HepG2 (cell line): ENCODE data around the gene CCL16. TPM values are rescaled to one million over a fixed set of nuclear protein-coding genes. Genes with fewer than 3 reads are reported as not detected.
A peak's percentile ranks its signal among the peaks of the same experiment; 100 is the strongest.

Experiments used
- AHR ChIP-seq: IDR thresholded peaks from 2 replicates; pipeline ENCODE4 v1.6.1; 2018; ENCODE audit warnings: missing genetic modification reagents, missing compliant biosample characterization
- BCL6 ChIP-seq: IDR thresholded peaks from 2 replicates; pipeline ENCODE4 v1.6.1; 2016; ENCODE audit warnings: missing genetic modification reagents, missing compliant biosample characterization
- CHCHD3 ChIP-seq: sonication (generic); formaldehyde crosslinking; IDR thresholded peaks from 2 replicates; pipeline ENCODE4 v1.8.0; 2022; ENCODE audit warnings: mild to moderate bottlenecking, missing genetic modification reagents, moderate library complexity
- CREB1 ChIP-seq, 2 experiments: fragments of 450-650 bp in 1 of 2; IDR thresholded peaks; 2 replicates each; pipeline ENCODE4 v1.6.1; 2016 to 2017; ENCODE audit warnings: control low read depth in 1 of 2, mild to moderate bottlenecking in 1 of 2, missing compliant biosample characterization in 1 of 2, missing genetic modification characterization in 1 of 2
- HDAC2 ChIP-seq: sonication (generic); formaldehyde crosslinking; IDR thresholded peaks from 2 replicates; pipeline ENCODE4 v1.4.0; 2020; ENCODE audit warnings: missing genetic modification reagents
- HNF4G ChIP-seq, 2 experiments: sonication (generic) in 1 of 2; formaldehyde crosslinking in 1 of 2; IDR thresholded peaks; 2 replicates each; pipeline versions ENCODE4 v1.4.0 to v1.6.1; 2011 to 2020; ENCODE audit warnings: borderline replicate concordance in 2 of 2, low read depth in 2 of 2, mild to moderate bottlenecking in 2 of 2, low read length in 1 of 2, missing genetic modification reagents in 1 of 2, moderate library complexity in 1 of 2
- JUNB ChIP-seq: sonication (generic); formaldehyde crosslinking; IDR thresholded peaks from 2 replicates; pipeline ENCODE4 v1.8.0; 2022; ENCODE audit warnings: missing genetic modification reagents, mild to moderate bottlenecking, borderline replicate concordance
- KDM4B ChIP-seq: sonication (generic); formaldehyde crosslinking; IDR thresholded peaks from 2 replicates; pipeline ENCODE4 v1.4.0; 2020; ENCODE audit warnings: missing genetic modification reagents
- NFATC3 ChIP-seq: sonication (generic); formaldehyde crosslinking; IDR thresholded peaks from 2 replicates; pipeline ENCODE4 v1.5.1; 2020; ENCODE audit warnings: mild to moderate bottlenecking, missing genetic modification reagents
- NR2F6 ChIP-seq, 2 experiments: IDR thresholded peaks; 2 replicates each; pipeline ENCODE4 v1.6.1; 2016; ENCODE audit warnings: antibody characterized with exemption in 1 of 2, mild to moderate bottlenecking in 1 of 2
- NR3C1 ChIP-seq: sonication (generic); formaldehyde crosslinking; IDR thresholded peaks from 2 replicates; pipeline ENCODE4 v1.4.0; 2020; ENCODE audit warnings: missing genetic modification reagents
- REPIN1 ChIP-seq: sonication (generic); formaldehyde crosslinking; IDR thresholded peaks from 2 replicates; pipeline ENCODE4 v1.8.0; 2022; ENCODE audit warnings: missing genetic modification reagents, low read depth, mild to moderate bottlenecking, borderline replicate concordance
- USF2 ChIP-seq, 2 experiments: sonication (generic) in 1 of 2; formaldehyde crosslinking in 1 of 2; IDR thresholded peaks; 2 replicates each; pipeline versions ENCODE4 v1.5.1 to v1.6.1; 2011 to 2020; ENCODE audit warnings: borderline replicate concordance in 1 of 2, low read depth in 1 of 2, low read length in 1 of 2, mild to moderate bottlenecking in 1 of 2, missing genetic modification reagents in 1 of 2, moderate library complexity in 1 of 2
- ZBTB8A ChIP-seq: sonication (generic); formaldehyde crosslinking; IDR thresholded peaks from 2 replicates; pipeline ENCODE4 v1.4.0; 2020; ENCODE audit warnings: mild to moderate bottlenecking, low read depth, missing genetic modification reagents, borderline replicate concordance
- ZNF264 ChIP-seq: sonication (generic); formaldehyde crosslinking; IDR thresholded peaks from 2 replicates; pipeline ENCODE4 v1.4.0; 2020; ENCODE audit warnings: missing genetic modification reagents
- ZNF282 ChIP-seq: fragments of 450-650 bp; IDR thresholded peaks from 2 replicates; pipeline ENCODE4 v1.6.1; 2018; ENCODE audit not compliant: partially characterized antibody
- ZNF549 ChIP-seq: sonication (generic); formaldehyde crosslinking; IDR thresholded peaks from 2 replicates; pipeline ENCODE4 v1.5.0; 2020; ENCODE audit warnings: missing genetic modification reagents
- ZNF777 ChIP-seq: sonication (generic); formaldehyde crosslinking; IDR thresholded peaks from 2 replicates; pipeline ENCODE4 v1.4.0; 2020; ENCODE audit warnings: missing genetic modification reagents
- polyA plus RNA-seq, 8 experiments: library from polyadenylated mRNA; depleted of rRNA in 3 of 8; stranded (reverse) in 7 of 8; unstranded in 1 of 8; fragments of >200 nt; fragmentation: Illumina TruSeq in 4 of 8; extraction: Trizol in 4 of 8; gene quantifications; 2 replicates each; pipeline versions ENCODE4 v1.2.1 to v1.2.3, GENCODE V29; 2011 to 2016; ENCODE audit warnings: low read depth in 4 of 8, missing spikeins in 1 of 8, mixed read lengths in 1 of 8; ENCODE audit not compliant: insufficient read depth in 1 of 8
- total RNA-seq, 5 experiments: library from RNA; depleted of rRNA; stranded (reverse); fragments of >200 nt; fragmentation: Illumina TruSeq; extraction: Trizol; gene quantifications; 2 replicates each; pipeline ENCODE4 v1.2.3, GENCODE V29; 2016; ENCODE audit warnings: low read depth in 1 of 5
- TF ChIP-seq, protein P1 (sequence below), 2 experiments: fragments of 450-650 bp in 1 of 2; sonication (generic) in 1 of 2; formaldehyde crosslinking in 1 of 2; IDR thresholded peaks; 2 replicates each; pipeline versions ENCODE4 v1.6.1 to v1.8.0; 2016 to 2022; ENCODE audit warnings: antibody characterized with exemption in 1 of 2, mild to moderate bottlenecking in 1 of 2, missing genetic modification reagents in 1 of 2

The CCL16 gene
- total and polyA plus RNA-seq, 2 of the 13 experiments (the other 11 are each of a cell fraction or from before 2014, with no cell fraction given), result 2.0 to 14.7 TPM

DNA sequence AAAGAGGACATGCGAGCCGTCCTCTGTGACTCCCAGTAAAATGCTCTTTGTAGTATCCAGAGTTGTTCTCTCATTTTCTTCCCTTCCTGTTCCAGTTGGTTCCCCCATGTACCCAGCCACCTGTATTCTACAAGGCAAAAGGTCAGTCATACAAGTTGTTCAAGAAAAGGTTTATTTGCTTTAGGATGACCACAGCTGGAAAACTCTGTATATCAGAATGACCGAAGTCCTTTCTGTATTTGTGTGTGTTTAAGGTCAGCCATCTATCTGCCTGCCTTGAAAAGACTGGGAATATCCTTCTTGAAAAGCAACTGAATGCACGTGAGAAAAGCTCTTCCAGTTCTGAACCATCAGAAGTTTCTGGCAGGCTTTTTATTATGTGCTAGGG lies 8.4 kb downstream of the CCL16 start (continued):
- no peak for TF ChIP-seq ZNF777 (CRISPR knock-in tag)
- no peak for TF ChIP-seq HDAC2 (CRISPR knock-in tag)
- no peak for TF ChIP-seq ZBTB8A (CRISPR knock-in tag)
- TF ChIP-seq ZNF549 (CRISPR knock-in tag), result no peak
- TF ChIP-seq HNF4G (IDR thresholded peaks at IDR 0.05; ENCODE audit: borderline replicate concordance, low read depth, low read length), result peak; percentile 56
- TF ChIP-seq HNF4G (CRISPR knock-in tag; IDR thresholded peaks at IDR 0.05; ENCODE audit: borderline replicate concordance, low read depth), result no peak
- TF ChIP-seq JUNB (CRISPR knock-in tag), result 0 out of 2 replicates have a peak, but pooled peaks have one; percentile 45
- no peak for TF ChIP-seq USF2 (IDR thresholded peaks at IDR 0.05; ENCODE audit: low read depth, low read length)
- no peak for TF ChIP-seq USF2 (CRISPR knock-in tag; IDR thresholded peaks at IDR 0.05; ENCODE audit: borderline replicate concordance)
- TF ChIP-seq AHR (CRISPR knock-in tag), result no peak
- TF ChIP-seq ZNF264 (CRISPR knock-in tag), result 0 out of 2 replicates have a peak, but pooled peaks have one; percentile 40
- no peak; the same call in 1 of the 2 replicates for TF ChIP-seq NR2F6 (IDR thresholded peaks at IDR 0.05)
- TF ChIP-seq NR2F6 (CRISPR knock-in tag; IDR thresholded peaks at IDR 0.05), result peak; percentile 82; the same call in 1 of the 2 replicates
- TF ChIP-seq KDM4B, result no peak
- no peak for TF ChIP-seq NFATC3 (CRISPR knock-in tag)
- TF ChIP-seq BCL6 (CRISPR knock-in tag), result peak; percentile 69
- TF ChIP-seq REPIN1 (CRISPR knock-in tag), result no peak
- no peak for TF ChIP-seq CHCHD3 (CRISPR knock-in tag)
- TF ChIP-seq NR3C1, result no peak
- TF ChIP-seq ZNF282, result no peak
- TF ChIP-seq, protein P1, sequence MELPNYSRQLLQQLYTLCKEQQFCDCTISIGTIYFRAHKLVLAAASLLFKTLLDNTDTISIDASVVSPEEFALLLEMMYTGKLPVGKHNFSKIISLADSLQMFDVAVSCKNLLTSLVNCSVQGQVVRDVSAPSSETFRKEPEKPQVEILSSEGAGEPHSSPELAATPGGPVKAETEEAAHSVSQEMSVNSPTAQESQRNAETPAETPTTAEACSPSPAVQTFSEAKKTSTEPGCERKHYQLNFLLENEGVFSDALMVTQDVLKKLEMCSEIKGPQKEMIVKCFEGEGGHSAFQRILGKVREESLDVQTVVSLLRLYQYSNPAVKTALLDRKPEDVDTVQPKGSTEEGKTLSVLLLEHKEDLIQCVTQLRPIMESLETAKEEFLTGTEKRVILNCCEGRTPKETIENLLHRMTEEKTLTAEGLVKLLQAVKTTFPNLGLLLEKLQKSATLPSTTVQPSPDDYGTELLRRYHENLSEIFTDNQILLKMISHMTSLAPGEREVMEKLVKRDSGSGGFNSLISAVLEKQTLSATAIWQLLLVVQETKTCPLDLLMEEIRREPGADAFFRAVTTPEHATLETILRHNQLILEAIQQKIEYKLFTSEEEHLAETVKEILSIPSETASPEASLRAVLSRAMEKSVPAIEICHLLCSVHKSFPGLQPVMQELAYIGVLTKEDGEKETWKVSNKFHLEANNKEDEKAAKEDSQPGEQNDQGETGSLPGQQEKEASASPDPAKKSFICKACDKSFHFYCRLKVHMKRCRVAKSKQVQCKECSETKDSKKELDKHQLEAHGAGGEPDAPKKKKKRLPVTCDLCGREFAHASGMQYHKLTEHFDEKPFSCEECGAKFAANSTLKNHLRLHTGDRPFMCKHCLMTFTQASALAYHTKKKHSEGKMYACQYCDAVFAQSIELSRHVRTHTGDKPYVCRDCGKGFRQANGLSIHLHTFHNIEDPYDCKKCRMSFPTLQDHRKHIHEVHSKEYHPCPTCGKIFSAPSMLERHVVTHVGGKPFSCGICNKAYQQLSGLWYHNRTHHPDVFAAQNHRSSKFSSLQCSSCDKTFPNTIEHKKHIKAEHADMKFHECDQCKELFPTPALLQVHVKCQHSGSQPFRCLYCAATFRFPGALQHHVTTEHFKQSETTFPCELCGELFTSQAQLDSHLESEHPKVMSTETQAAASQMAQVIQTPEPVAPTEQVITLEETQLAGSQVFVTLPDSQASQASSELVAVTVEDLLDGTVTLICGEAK (IDR thresholded peaks at IDR 0.05), result no peak
- TF ChIP-seq, protein P1 (CRISPR knock-in tag; IDR thresholded peaks at IDR 0.05), result no peak
- TF ChIP-seq CREB1 (IDR thresholded peaks at IDR 0.05), result no peak
- TF ChIP-seq CREB1 (CRISPR knock-in tag; IDR thresholded peaks at IDR 0.05), result no peak
